Activated T-helper 1 cell treated with anti-CD3 and anti-CD28 coated beads, Interleukin-2, amount 50 U/mL, for 16 hours (primary cell): Measurements from ENCODE around the gene DLGAP1.
"Not testable (repeated sequence)": the region's sequence is repeated elsewhere in the genome, so short reads cannot be mapped to it uniquely, and the experiment has no call there.

Source experiments
- DNase-seq, 2 donors: peaks; one replicate each; pipeline ENCODE4 v3.0.0-alpha.2; 2020; ENCODE audit warnings: low read depth in 1 of 2, low spot score in 1 of 2

The DLGAP1 gene

DNA sequence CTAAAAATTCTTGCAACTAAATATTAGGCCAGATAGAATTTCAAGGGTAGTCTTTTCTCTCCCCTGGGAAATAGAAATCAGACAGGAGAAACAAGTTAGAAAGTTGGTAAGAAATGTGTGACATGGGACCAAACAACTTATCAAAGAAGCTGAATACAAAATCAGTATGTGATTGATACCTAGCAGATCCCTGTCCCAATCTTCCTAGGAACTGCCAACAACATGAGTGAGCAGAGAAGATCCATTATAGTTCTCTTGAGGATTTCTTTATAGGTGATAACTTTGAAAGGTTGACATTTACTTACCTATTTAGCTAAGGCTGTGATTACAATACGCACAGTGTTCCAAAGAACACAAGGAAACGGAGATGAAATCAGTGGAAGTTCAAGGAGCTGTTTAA is 162.4 kb downstream of the DLGAP1 start:
- DNase-seq = no peak

DNA sequence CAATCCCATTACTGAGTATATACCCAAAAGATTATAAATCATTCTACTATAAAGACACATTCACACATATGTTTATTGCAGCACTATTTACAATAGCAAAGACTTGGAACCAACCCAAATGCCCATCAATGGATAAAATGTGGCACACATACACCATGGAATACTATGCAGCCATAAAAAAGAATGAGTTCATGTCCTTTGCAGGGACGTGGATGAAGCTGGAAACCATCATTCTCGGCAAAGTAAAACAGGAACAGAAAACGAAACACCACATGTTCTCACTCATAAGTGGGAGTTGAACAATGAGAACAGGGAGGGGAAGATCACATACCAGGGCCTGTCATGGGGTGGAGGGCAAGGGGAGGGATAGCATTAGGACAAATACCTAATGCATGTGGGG is 167.8 kb downstream of the DLGAP1 start:
- DNase-seq = not testable (repeated sequence)

DNA sequence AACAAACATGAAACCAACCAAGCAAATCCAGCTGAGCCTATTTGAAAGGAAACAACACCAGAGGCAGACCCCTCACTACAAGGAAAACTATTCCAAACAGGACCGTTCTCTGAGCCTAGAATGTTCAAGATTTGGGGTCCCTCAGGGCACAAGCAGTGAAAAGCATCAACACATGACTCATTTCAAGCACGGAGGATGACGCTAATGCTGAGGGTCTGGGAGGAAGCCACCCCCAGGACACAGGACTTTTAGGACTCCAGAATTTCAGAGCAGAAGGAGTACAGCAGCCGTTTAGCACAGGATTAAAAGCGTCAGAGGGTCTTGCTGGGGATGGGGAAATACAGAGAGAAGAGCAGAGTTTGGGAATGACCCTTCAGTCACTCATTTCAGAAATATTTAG is 168.9 kb downstream of the DLGAP1 start:
- no peak for DNase-seq

DNA sequence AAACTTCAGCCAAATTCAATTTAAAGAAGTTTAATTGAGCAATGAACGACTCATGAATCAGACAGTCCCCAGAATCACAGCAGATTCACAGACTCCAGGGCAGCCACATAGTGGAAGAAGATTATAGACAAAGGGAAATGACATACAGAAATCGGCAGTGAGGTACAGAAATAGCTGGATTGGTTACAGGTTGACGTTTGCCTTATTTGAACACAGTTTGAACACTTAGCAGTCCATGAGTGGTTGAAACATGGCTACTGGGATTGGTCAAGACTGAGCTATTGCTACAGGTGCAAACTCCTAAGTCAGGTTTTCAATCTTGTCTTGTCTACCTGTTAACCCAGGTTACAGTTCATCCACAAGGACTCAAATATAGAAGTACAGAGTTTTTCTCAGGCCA is 169.6 kb downstream of the DLGAP1 start:
- DNase-seq = no peak

DNA sequence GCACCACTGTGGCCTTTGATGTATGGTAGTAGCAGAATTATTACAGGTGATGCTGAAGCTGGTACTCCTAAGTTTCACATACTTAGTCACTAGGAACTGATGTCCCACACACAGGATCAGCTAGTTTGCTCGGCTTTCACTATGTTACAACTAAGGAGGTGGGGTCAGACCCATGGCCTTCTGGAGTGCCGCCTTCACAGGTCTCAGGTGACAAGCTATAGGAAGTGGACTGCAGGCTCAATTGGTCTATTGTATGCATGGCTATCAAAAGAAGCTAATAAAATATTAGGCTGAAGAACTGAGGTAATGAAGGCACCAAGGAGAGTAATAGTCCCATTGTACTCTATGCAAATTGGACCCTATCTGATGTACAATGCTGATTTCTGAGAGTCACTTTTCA is 170.6 kb downstream of the DLGAP1 start:
- DNase-seq = no peak

DNA sequence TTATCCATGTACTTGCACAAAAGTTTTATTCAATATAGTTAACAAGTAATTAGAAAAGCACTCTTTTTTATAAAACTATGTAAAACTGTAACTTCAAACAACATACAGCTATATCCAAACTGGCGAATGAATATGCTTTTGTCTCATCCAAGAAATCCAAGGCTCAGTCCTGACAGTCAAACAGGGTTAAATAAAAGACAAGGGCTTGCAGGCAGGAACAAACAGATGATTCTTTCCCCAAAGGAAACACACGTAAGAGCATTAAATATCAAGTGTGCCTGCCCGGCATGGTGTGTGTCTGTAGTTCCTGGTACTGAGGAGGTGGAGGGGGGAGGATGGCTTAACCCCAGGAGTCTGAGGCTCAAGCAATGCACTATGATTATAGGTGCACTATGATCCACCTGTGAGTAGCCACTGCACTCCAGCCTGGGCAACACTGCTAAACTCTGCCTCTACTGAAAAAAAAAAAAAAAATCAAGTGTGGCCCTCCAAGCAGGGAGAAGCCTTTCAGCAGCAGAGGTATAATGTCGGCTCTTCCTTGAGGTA is 171.3 kb downstream of the DLGAP1 start:
- no peak for DNase-seq

DNA sequence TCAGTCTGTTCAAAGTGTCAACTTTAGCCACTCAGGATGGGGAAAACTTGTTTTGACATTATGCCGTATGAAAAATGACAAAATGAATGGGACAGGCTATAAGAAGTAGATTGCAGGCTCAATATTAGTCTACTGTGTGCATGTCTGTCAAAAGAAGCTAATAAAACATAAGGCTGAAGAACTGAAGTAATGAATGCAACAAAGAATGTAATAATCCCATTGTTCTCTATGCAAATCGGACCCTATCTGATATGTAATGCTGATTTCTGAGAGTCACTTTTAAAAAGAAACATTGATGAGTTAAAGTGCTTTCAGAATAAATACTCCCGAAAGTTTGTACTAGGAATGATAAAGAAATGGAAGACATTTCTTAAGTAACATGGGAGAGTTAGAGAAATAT is 172.2 kb downstream of the DLGAP1 start:
- DNase-seq = no peak

DNA sequence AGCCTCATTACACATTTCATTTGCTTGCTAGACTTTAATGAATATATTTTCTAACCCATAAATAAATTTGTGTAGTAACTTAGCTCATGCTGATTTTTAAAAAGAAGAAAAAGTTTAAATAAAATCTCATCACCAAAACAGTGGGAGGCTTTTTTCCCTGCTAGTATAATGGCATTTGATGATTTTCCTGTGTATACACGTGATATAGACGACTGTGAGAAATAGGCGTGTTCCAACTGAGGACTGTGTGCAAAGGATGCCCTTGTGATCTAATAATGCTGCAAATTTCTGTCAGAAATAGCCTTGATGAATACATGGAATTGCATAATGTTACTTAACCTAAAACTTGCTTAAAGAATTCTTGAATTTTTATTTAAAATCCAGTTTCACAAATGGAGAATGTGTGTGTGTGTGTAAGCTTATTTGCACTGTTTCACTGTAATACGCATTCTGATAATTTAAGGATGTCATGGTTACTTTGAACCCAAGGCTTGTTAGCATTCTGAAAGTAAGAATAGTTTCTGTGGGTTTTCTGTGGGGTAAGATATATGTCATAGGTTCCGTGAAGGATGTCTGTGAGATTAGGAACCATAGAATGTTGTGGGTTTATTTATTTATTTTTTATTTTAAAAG is 178.0 kb downstream of the DLGAP1 start:
- no peak for DNase-seq

DNA sequence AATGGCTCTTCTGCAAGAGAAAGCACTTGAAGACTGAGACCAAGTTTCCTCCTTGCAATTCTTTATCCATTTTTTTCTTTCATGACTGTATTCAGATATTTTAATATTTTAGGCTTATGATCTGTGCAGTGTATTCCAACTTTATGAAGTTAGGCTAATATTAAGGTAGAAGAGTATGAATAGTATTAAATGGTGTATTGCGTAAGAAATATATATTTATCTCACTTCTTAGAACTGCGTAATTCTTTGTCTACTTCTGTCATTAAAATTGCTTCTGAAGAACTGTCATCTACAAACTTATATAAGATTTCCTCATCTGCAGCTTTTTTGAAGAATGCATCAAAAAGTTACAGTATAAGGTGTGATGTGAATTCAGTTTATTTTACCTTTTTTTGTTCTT is 183.2 kb downstream of the DLGAP1 start:
- DNase-seq = no peak

DNA sequence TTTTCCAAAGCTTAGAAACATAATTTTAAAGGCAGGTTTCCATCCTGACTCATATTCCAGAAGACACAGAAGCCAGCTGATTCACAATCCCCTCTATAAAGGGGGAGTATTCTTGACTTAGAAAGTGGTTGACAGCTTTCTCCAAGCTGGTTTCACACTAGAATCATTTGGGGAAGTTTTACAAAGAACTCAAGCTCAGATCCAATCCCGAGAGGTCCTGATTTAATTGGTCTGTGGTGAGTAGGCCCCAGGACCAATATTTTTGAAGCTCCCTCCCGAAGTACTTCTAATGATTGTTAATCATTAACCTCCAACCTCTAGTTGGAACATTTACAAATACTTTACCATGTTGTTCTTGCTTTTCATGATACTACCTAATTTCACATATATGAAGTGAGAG is 184.1 kb downstream of the DLGAP1 start:
- no peak for DNase-seq

DNA sequence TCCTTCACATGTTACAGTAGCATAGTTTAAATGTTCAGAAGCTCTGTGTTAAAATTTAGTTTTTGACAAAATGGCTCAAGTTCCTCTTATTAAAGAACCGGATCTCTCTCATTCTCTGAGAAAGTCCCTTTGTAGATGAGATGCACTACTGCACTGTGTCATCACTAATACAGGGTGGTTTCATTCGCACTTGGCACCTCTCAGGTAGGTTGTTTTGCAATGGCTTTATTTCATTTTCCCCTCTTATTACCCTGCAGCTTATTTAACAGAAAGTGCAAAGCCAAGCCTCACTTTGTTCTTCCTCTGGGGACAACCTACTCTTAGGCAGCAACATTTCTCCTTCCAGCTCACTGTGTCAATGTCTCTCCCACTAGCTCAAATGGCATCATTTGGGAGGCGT is 185.1 kb downstream of the DLGAP1 start:
- DNase-seq = no peak

DNA sequence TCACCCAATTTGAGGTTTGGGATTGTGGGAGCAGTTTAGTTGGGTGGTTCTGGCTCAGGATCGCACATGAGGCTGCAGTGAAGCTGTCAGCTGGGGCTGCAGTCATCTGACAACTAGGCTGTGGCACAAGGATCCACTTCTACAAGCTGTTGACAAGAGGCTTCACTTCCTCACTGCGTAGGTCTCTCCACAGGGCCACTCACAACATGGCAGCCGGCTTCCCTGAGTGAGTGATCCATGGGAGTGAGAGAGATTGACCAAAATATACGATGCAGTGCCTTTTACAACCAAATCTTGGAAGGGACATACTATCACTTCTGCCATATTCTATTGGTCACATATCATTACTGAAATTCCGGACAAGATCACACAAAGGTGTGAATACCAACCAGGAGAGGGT is 187.5 kb downstream of the DLGAP1 start:
- DNase-seq = no peak

DNA sequence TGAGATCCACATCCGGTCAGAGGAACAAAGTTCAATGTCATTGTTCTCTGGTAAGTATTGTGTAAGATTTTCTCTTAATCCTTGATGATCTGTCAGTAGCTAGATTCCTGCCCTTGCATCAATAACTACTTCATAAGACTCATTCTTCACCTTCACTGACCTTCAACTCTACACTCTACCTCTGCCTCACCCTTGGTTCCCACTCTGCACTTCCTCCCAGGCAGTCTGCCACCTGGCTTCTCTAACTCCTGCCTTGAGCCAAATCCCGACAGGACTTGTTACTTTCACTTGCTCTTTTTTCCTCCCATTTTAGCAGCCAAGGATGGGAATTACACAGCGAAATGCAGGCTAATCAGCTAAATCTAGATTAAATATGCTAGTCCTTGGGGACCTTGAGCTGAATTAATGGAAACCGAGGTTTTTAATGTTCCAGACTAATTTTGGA is 190.7 kb downstream of the DLGAP1 start:
- DNase-seq = no peak

DNA sequence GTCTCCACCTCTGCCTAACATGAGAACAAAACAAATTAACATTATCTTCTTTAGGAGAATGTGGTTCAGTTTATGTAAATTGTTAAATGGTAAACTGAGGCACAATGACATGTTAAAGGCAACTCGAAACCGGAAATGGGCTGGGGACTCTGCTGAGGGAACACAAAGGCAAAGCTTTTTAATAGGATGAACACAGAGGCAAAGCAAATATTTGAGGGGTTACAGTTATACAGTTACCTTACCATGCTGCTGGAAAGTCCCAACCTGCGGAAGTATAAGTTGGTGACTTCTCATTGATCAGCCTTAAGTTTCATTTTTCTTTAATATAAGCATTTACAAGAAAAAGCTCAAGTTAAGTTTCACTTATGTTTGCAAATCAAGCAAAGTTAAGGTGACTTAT is 195.0 kb downstream of the DLGAP1 start:
- no peak for DNase-seq

DNA sequence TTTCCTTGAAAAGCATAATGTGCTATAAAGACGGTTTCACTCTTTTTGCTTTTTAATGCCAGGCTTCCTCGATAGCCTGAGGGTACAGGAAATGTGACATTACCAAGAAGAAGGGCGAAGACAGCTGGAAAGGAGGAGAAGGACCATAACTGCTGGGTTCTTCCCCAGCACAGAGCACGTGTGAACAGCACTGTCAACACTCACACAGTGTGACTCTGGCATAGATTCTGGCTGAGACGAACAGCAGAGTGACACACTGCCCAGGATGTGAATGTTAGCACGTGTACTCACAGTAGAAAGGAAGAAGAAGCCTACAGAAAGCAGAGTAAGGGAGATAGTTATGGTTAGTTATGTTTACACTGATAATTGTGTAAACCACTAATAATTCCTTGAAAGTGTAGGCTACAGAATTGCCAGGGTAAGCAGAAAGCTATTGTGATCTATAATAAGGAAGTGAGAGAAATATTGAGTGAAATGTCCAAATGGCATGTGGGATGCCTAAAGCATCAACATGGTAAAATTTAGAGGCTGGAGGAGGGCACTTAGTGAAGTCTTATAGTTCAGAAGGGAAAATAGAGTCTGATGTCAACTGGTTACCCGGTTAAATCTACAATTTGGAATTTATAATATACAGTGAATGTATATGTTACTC is 198.2 kb downstream of the DLGAP1 start:
- DNase-seq = no peak

DNA sequence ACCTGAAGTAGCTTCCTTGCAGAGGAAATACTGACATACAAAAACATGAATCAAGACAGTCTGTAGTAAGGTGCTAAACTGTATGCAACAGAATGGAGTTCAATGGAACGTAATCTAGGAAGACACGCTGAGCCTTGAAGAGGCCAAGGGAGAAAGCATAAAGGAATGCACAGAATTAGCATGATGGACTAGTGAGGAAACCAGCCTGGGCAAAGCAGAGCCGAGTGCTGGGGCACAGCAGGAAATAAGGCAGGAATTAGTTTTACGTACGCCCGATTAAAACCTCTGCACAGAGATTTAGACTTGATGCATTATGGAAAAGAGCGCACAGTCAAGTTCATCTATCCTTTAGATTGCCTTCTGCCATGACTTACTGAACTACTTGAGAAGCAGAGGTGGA is 200.3 kb downstream of the DLGAP1 start:
- no peak for DNase-seq

DNA sequence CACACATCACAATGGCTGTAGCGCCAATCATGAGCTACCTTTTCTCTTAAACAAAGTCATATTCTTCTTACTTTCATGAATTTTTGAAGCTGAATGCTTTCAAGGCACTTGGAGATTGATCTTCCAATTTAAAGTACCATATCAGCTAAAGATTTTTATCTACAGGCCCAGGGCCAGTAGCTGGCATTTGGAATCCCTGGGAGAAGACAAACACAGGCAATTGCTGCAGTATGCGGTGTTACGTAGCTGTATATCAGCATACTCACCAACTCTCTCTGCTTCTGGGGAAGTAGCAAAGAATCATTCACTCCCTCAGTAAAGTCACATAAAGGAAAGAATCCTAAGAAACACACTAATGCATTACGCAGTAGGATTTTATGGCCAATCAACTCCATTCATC is 202.3 kb downstream of the DLGAP1 start:
- no peak for DNase-seq

DNA sequence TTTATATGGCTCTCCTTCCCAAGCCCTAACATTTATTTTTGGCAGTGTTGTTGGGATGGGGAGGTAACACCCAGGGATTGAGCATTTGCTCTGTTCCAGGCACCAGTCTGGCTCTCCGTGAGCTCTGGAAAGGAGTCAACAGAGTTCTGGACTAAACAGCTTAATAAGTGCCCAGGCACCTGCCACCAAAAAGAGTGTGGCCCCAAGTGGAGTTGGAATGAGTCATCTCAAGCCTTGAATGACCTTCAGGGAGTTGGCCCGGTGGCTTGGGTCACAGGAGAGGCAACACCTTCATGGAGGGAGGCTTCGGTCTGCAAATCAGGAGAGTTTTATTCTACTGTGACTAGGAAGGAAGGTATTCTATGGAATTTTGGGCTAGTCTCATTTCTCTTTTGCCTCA is 203.2 kb downstream of the DLGAP1 start:
- no peak for DNase-seq

DNA sequence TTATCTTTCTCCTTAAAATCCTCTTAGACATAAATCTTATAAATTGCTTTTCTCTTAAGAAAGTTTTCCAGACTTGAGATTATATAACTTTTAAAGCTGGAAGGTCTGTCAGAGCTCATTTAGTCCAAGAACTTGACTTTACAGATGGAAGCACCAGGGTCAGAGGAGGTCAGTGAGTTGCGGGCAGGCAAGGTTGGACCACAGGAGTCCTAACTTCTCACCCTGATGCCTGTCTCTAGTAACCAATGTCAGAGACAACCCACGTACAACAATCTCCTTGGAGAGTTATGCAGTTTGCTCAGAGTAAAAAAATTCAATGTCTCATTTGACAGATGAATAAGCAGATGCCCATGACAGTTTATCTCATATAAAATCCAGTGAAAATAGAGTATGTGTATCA is 203.9 kb downstream of the DLGAP1 start:
- no peak for DNase-seq

DNA sequence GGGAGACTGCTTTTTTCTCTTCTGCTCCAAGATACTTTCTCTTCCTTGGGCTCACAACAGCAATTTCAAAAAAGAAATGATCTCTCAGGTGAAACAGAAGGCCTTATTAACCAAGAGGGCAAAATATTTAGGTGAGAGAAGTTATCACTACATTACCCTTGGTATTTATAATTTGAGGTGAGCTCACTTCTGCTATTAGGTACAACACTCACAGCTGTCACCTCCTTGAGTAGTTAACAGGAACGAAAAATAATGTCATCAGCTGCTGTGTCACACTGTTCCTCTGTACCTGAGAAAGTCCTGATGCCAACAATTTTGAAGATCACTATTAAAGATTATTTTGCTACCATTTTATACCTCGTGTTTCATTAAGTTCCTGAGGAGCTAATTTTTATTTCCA is 205.0 kb downstream of the DLGAP1 start:
- DNase-seq = no peak

DNA sequence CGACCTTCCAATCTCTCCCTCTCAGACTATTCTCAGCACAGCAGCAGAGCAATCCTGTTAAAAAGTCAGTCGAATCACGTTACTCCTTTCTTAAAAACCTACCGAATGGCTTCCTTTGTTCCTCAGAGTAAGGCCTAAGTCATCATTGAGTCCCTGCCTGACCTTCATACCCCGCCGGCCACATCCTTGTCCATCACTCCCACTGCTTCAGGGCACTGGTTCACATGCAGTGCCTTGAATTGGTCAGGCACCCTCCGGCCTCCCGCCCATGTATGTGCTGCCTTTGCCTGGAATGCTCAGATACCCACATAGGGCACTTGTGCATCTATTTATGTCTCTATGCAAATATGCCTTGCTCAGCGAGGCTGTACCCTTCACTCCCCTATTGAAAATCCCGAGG is 206.4 kb downstream of the DLGAP1 start:
- DNase-seq = no peak

DNA sequence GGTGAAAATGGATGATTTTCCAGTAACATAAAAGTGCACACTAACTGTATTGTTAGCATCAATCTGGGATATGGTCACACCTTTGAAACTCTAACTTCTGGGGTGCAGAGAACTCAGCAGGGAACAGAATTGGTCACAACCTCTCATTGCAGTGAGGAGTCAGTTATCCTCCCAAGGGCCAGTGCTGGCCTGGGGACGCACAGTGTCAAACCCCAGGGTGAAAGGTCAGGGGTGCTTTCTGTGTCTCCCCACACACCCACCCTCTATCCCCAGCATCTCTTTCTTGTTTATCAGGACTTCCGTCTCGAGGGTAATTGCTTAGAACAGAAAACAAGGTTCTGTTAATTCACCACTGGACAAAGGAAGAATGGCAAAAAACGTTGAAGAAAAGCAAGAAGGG is 208.7 kb downstream of the DLGAP1 start:
- DNase-seq = no peak

DNA sequence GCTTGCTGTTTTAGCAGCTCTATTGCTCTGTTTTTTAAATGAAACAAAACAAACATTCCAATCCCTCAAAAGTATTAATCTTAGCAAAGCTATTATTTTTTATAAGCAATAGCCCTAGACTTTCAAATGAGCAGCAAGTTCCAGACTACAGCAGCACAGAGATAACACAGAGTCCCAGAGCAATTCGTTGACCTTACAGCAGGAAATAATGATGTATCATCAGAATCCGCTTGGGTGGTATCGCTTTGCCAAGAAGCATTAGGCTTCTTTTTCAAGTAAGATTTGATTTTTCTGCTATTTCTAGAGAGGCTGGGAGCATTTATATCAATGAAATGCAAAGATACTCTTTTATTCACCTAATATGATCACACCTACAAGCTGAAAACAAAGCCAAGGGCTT is 209.7 kb downstream of the DLGAP1 start:
- no peak for DNase-seq
